Astrocyte of the cerebellum (primary cell): Measurements from ENCODE around the gene CHPF2.

Experiments
- DNase-seq: peaks from one replicate; pipeline ENCODE4 v3.0.0-alpha.2; 2011; ENCODE audit warnings: low read depth
- H3K4me3 ChIP-seq: 2 replicates; pipeline ENCODE4 v1.5.1; 2011; ENCODE audit warnings: mild to moderate bottlenecking, low read depth, low read length, moderate library complexity
- in situ Hi-C: cut with HindIII; loops from 2 replicates; pipeline ENCODE4 v1.10.0; 2017; ENCODE audit warnings: low sequenced_read_pairs
- TF ChIP-seq, protein P1 (sequence below): IDR thresholded peaks from 2 replicates; pipeline ENCODE4 v1.5.1; 2012; ENCODE audit warnings: low read length, low read depth, moderate library complexity, mild to moderate bottlenecking; ENCODE audit errors: missing control alignments

The CHPF2 gene

DNA sequence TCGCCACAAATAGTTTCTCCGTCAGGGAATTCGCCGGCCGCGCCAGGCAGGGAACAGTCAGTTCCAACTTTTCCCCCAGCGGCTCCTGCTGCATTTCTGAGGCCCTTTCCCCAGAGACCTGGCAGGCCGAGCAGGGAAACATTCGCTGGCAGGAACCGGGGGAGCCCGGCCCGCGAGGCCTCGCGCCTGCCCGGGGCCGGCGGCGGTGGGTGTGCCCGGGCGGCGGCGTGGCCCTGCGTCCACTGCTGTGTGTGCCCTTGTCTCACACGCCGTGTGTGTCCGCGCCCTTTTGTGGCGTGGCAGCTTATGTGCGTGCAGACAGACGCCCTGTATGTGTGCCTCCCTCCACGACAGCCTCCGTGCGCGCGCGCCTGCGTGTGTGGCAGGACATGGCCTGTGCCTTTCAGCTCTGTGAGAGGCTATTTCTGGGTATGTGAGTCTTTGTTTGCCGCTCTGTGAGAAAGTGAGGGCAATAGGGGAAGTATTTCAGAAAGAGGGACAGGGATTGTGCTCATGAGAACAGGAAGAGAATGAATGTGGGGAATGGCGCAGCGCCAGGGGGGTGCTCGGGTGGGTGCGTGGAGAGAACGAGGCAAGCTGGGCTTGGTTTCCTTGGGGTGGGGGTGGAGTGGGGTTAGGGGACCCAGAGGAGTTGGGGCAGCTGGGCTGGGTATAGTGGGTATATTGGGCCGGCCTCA, 16.9 kb downstream of the CHPF2 start:
- DNase-seq = no peak
- in situ Hi-C loops = no loop called here
- H3K4me3 ChIP-seq = peak overlapping the region; percentile 84
- TF ChIP-seq, protein P1, sequence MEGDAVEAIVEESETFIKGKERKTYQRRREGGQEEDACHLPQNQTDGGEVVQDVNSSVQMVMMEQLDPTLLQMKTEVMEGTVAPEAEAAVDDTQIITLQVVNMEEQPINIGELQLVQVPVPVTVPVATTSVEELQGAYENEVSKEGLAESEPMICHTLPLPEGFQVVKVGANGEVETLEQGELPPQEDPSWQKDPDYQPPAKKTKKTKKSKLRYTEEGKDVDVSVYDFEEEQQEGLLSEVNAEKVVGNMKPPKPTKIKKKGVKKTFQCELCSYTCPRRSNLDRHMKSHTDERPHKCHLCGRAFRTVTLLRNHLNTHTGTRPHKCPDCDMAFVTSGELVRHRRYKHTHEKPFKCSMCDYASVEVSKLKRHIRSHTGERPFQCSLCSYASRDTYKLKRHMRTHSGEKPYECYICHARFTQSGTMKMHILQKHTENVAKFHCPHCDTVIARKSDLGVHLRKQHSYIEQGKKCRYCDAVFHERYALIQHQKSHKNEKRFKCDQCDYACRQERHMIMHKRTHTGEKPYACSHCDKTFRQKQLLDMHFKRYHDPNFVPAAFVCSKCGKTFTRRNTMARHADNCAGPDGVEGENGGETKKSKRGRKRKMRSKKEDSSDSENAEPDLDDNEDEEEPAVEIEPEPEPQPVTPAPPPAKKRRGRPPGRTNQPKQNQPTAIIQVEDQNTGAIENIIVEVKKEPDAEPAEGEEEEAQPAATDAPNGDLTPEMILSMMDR = no peak

DNA sequence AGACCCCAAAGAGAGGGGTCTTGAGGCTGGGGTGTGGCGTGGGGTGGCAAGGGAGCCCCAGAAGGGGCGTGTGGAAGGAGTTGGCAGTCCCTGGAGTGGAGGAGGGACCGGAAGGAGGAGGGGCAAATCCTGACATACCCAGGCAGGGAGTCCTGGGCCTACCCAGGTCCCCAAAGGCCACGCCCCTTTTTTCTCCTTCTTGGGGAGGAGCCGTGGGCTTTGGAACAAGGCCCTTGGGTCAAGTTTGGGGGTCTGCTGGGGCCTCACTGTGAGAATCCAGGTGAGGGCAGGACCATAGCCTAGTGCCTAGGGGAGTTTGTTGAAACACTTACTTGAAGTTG, 17.4 kb downstream of the CHPF2 start:
- in situ Hi-C loops = no loop called here
- no peak for DNase-seq
- peak overlapping the region; percentile 84 for H3K4me3 ChIP-seq
- TF ChIP-seq, protein P1 = no peak

DNA sequence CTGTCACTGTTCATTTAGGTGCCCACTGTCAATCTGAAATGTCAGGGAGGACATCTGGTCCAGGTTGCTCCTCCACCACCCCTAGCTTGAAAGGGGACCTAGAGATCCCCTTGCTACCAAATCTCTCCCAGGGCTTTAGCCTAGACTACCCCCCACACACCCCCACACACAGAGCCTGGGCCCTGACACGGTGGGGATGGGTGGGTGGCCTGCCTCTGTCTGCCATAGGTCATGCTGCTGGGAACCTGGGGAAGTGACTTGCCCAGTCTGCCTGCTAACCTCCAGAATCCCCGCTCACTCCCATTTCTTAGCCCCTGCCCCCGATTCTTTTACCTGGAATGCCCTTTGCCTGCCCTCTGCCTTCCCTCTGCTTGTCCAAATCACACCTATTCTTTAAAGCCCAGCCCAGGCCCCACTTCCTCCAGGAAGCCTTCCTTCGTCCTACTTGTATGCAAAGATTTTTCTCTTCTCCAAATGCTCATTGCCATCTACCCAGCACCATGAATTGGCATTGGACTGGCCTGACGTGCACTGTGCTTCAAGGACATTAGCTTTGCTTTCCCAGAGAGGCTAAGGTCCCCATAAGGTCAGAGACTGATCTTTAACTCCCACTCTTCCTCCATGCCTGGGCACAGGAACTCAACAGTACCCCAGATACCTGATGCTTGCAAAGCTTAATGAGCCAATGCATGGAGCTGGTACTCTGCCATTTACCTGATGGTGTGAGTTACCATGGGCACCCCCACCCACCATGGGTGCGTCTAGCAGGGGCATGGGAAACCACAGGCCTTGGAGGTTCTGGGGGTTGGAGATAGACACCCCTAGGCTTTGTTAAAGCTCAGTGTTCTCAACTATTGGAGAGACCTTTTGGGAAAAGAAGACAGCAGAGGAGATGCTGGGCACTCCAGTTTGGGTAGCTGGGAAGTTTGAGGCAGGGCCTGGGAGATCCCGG, 18.2 kb downstream of the CHPF2 start:
- TF ChIP-seq, protein P1 = no peak
- in situ Hi-C loops = no loop called here
- H3K4me3 ChIP-seq = no peak overlapping the region
- no peak for DNase-seq

DNA sequence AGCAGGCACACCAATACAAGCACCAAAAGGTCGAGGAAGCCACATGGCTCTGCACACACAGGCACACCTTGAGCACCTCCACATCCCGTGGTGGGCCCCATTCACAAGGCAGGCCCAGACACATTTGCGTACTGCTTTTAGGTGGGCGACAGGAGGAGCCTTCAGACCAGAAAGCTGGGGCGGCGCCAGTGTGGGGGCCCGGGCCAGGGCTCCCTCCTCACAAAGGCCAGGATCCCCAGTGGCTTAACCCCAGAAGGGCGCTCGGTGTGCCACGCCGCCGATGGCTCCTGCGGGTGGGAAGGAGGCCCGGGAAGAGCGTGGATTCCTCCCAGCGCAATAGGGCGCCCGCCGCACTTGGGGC, 19.0 kb downstream of the CHPF2 start:
- TF ChIP-seq, protein P1 = no peak
- in situ Hi-C loops = no loop called here
- DNase-seq = no peak
- H3K4me3 ChIP-seq = peak overlapping the region; percentile 59

DNA sequence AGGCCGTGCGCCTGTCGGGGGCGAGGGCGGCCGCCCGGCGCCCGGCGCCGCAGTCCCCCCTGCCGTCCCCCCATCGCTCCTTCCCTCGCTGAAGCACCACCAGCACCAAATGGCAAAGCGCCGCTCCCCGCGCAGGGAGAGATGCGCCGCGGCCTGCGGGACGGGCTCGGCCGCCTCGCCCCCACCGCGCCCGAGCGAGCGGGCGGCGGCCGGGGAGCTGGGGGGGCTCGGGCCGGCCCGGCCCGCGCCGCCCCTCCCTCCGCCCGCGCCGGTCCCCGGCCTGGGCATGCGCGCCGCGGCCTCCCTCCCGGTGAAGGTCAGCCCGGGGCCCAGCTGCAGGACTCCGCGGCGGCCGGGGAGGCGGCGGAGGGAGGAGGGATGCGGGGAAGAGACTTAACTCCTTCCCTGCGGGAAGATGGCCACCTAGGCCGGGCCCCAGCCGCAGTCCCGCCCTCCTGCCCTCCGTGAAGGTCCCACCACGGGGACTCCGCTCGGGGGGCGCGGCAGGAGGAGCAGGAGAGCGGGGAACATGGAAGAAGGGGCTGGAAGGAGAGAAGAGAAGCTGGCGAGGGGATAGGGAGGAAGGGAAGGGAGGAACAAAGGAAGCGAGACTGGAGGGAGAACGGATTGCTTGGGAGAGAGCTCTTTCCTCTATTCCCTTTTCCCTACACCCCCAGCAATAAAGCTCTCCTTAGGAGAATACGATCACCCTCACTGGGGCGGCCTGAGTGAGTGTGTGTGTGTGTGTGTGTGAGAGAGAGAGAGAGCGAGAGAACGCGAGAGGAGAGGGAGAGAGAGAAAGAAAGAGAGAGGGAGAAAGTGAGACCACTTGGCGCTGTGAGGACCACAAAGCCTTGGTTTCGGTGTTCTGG, 19.6 kb downstream of the CHPF2 start:
- DNase-seq = peak; percentile 23
- peak overlapping the region; percentile 59 for H3K4me3 ChIP-seq
- in situ Hi-C loops = no loop called here
- TF ChIP-seq, protein P1 = no peak

GRCh38 chr7:151252561-151252835, 20.2 kb downstream of the CHPF2 start:
- TF ChIP-seq, protein P1 = no peak
- peak overlapping the region; percentile 59 for H3K4me3 ChIP-seq
- in situ Hi-C loops = no loop called here
- DNase-seq = no peak
